ENCODE results near the gene LTBP3.

Gene LTBP3

DNA sequence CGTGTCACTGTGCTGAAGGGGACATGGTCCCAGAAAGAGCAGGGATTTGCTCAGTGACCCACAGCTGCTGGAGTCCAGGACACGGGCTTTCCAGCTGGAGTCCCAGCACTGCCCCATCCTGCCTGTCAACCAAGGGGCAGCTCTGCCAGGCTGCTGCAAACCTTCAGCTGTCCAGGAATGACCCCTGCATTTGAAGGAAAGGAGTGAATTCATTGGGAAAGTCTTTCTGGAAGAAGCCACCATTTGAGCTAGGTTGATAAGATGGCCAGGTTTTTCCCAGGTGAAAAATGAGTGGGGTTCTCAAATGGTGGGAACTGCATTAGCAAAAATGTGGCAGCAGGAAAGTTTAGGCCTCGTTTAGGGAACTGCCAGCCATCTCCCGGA lies 28.1 kb upstream of the LTBP3 start:
- in situ Hi-C loops (cut with MboI; ENCODE audit: low sequenced_read_pairs), result no loop called here

DNA sequence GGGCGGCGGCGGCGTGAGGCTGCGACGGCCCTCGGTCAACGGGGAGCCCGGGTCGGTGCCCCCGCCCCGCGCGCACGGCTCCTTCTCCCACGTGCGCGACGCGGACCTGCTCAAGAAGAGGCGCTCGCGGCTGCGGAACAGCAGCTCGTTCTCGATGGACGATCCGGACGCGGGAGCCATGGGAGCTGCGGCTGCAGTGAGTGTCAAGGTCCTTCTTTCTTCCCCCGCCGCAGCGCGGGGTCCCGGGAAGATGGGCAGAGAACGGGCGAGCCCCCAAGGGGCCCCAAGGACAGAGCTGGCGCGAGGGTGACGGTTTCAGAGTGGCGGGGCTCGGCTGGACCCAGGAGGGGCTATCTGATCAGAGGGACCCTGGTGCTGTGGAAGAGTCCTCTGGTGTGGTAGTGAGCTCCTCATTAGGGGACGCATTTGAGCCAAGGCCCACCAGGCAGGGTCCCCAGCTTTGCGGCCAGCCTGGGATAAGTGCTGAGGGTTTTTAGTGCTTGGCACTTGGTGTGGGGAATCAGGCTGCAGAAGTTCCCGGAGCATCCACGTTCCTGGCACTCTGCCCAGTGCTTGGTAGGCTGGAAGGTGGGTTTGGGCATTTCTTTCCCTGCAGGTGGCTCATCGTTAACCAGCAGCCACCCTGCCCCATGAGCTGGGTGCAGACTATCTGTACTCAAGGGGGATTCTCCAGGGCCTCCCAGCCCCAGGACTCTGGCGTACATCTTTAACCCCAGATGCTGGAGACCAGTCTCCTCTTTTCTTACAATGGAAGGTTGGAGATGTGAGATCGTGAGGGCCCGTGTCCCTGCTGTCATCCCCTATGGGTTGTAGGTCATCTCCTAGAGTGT lies 27.5 kb upstream of the LTBP3 start:
- in situ Hi-C loops (cut with MboI; ENCODE audit: low sequenced_read_pairs), result no loop called here

DNA sequence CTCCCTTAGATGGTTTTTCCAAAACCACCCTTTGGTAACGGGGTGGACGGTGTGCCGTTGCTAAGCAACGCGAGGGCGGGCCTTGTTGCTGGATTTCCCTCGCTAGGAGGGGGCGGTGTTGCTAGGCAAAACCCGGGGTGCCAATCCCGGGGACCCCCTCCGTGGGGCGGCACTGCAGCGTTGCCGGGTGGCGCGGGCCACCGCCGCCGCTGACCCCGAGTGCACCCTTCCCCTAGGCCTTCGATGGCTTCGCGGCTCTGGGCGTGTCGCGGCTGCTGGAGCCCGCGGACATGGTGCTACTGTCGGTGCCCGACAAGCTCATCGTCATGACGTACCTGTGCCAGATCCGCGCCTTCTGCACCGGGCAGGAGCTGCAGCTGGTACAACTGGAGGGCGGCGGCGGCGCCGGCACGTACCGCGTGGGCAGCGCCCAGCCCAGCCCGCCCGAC lies 26.6 kb upstream of the LTBP3 start:
- in situ Hi-C loops (cut with MboI; ENCODE audit: low sequenced_read_pairs), result no loop called here

- in situ Hi-C loops (cut with MboI; ENCODE audit: low sequenced_read_pairs), result no loop called here
Observed at GRCh38 chr11:65584106-65584505, 25.9 kb upstream of the LTBP3 start.

DNA sequence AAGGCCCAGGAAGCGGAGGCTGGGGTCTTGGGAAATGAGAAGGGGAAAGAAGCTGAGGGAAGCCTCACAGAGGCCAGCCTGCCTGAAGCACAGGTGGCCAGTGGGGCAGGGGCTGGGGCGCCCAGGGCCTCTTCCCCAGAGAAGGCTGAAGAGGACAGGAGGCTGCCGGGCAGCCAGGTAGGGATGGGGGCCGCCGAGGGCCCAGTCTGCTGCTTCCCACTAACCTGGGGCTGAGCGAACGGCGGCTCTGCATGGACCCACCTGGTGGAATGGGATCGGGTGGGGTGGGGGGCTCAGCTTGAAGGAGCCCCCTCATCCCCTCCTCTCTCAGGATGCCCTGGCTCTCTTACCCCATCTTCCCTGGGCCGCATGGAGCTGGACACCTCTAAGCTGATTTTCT lies 25.4 kb upstream of the LTBP3 start:
- in situ Hi-C loops (cut with MboI; ENCODE audit: low sequenced_read_pairs), result no loop called here

DNA sequence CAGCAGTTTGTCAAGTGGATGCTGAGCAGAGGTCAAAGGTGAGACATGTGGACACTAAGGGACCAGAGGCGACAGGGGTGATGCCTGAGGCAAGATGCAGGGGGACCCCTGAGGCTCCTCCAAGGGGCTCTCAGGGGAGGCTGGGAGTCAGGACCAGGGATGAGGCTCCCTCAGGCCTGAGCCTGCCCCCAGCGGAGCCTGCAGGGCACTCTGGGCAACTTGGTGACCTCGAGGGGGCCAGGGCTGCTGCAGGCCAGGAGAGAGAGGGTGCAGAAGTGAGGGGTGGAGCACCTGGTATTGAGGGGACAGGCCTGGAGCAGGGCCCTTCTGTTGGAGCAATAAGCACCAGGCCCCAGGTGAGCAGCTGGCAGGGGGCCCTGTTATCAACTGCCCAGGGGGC lies 23.8 kb upstream of the LTBP3 start:
- in situ Hi-C loops (cut with MboI; ENCODE audit: low sequenced_read_pairs), result no loop called here

DNA sequence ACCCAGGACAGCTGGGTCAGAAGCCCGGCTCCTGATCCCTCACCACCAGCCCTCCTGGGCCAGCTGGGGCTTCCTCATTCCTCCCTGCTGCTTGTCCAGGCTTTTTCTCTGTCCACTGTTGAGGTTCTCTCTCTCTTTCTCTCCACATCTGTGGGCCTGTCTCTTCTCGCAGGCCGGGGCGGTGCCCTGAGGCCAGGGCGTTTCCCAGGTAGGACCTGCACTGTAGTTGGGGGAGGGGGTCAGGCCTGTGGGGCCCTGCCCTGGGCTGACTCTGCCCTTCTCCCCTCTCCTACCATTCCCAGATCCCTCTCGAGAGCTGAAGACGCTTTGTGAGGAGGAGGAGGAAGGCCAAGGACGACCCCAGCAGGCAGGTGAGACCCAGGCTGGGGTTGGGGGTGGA lies 22.6 kb upstream of the LTBP3 start:
- in situ Hi-C loops (cut with MboI; ENCODE audit: low sequenced_read_pairs), result no loop called here

DNA sequence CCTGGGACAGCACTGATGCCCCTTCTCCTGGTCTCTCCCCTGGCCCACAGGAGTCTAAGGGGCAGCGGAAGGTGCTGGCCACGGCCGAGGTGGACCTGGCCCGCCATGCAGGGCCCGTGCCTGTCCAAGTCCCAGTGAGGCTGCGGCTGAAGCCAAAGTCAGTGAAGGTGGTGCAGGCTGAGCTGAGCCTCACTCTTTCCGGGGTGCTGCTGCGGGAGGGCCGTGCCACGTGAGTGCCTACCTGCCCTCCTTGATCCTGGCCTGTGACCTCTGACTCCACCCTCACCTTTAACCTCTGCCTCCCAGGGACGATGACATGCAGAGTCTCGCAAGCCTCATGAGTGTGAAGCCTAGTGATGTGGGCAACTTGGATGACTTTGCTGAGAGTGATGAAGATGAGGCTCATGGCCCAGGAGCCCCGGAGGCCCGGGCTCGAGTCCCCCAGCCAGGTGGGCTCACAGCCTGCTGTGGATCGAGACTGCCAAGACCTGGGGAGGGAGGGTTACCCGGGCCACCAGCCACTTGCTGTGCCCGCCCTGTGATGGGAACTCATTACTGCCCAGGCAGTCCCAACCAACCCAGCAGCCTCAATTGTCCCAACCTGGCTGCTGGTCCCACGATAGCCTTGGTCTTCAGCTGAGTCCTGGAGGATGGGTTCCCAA lies 22.0 kb upstream of the LTBP3 start:
- in situ Hi-C loops (cut with MboI; ENCODE audit: low sequenced_read_pairs), result no loop called here

- in situ Hi-C loops (cut with MboI; ENCODE audit: low sequenced_read_pairs), result no loop called here
Observed at GRCh38 chr11:65579291-65579690, 21.1 kb upstream of the LTBP3 start.

DNA sequence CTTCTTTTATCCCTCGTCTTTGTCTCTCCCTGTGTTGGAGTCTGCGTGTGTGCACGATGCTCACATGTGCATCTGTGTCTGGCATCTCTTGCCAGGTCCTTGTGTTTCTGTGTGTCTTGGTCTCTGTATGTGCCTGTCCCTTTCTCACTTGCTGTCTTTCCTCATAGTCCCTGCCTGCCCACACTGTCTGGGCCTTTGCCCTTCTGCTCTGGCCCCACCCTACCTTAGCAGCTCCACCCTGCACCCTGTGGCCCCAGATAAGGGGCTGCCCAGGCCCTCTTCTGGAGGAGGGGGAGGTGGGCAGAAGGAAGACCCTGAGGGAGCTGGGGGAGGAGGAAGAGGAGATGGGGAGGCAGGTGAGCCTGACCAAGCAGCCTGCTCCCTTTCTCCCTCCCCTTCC lies 20.5 kb upstream of the LTBP3 start:
- in situ Hi-C loops (cut with MboI; ENCODE audit: low sequenced_read_pairs), result no loop called here

GRCh38 chr11:65578134-65578533 lies 20.0 kb upstream of the LTBP3 start:
- in situ Hi-C loops (cut with MboI; ENCODE audit: low sequenced_read_pairs), result no loop called here

- in situ Hi-C loops (cut with MboI; ENCODE audit: low sequenced_read_pairs), result no loop called here
Observed at GRCh38 chr11:65577756-65578109, 19.6 kb upstream of the LTBP3 start.

- in situ Hi-C loops (cut with MboI; ENCODE audit: low sequenced_read_pairs), result no loop called here
Observed at GRCh38 chr11:65576867-65577755, 19.0 kb upstream of the LTBP3 start.

DNA sequence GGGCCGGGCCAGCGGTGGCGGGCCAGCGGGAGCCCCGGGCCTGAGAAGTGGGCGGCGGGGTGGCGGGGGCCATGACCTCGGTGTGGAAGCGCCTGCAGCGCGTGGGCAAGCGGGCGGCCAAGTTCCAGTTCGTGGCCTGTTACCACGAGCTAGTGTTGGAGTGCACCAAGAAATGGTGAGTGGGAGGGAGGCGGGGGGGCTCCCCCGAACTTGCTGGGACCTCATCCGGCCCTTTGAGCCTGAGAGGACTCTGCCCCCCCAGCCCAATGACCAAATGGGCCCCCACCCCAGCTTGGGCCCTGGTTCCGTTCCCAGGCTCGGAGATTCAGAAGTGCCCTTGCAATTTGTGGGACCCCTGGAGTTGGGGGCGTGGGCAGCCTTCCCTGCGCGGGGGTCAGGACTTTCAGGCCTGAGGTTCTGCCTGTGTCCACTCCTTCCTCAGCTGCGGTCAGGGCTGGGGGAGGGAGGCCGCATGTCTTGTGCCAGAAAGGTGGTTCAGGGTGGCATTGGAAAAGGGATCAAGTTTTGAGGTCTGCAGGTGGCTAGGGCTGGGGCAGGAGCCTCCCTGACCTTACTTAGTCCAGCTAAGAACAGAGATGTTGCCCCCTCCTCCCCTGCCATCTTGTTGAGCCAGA lies 18.2 kb upstream of the LTBP3 start:
- in situ Hi-C loops (cut with MboI; ENCODE audit: low sequenced_read_pairs), result no loop called here

GRCh38 chr11:65575568-65576231 lies 17.5 kb upstream of the LTBP3 start, which contains the start of gene EHBP1L1:
EHBP1L1 (plus strand) TSS chr11:65576053; CDS start chr11:65576303, 250 bp downstream.
- in situ Hi-C loops (cut with MboI; ENCODE audit: low sequenced_read_pairs), result no loop called here

GRCh38 chr11:65574811-65575567 lies 16.8 kb upstream of the LTBP3 start:
- in situ Hi-C loops (cut with MboI; ENCODE audit: low sequenced_read_pairs), result no loop called here

DNA sequence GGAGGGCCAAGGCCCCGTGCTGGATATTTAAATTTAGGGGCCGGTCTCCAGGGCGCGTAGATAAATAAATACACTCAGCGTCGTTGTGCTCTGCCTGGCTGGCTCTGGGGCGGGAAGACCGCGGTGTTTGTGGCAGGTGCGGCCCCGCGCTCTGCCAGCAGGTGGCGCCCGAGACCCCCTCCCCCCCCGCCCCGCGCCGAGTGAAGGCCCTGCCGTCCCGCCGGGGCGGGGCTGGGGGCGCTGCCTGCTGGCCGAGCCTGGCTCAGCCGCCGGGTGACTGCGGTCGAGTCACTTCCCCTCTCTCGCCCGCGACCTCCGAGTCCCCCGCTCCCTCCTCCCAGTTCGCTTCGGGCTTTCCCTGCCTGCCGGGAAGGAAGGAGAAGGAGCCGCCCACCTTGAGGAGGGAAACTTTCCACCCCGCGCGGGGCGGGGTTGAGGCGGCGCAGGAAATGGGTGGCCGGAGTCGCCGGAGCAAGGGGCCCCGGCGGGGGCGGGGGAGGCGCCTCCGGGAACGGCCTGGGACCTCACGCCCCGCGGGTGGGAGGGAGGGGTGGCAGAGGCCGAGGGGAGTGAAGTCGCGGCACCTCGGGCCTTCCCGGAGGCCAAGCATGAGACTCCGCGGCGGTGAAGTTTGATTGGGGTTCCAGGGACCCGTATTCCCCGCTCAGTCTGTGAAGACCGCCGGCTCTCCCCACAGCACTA lies 16.1 kb upstream of the LTBP3 start:
- in situ Hi-C loops (cut with MboI; ENCODE audit: low sequenced_read_pairs), result no loop called here

DNA sequence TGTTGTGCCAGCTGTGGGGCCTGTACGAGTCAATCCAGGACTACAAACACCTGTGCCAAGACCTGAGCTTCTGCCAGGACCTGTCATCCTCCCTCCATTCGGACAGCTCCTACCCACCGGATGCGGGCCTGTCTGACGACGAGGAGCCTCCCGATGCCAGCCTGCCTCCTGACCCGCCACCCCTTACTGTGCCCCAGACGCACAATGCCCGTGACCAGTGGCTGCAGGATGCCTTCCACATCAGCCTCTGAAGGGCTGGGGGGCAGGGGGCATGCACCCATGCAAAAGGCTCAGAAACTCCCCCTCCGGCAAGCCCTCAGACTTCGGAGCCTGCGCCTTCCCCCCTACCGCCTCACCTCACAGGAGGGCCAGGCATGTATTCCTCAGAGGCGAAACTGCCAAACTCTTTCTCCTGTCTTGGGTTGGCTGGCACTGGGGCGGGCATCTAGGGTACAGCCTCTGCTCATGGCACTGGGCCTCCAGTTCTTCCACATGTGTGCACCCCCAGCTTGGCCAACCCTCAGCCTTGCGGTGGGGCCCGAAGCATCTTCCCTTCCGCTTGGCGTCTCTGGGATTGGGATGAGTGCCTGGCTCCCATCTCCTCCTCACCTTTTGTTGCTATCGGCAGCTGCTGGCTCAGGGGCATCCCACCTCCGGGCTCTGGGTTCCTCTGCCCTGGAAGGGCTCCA lies 15.4 kb upstream of the LTBP3 start:
- in situ Hi-C loops (cut with MboI; ENCODE audit: low sequenced_read_pairs), result no loop called here
